CD4-positive, alpha-beta T cell (primary cell): ENCODE measurements around the gene CLEC16A. TPM values are rescaled to one million over a fixed set of nuclear protein-coding genes. Genes with fewer than 3 reads are reported as not detected.
A peak's percentile ranks its signal among the peaks of the same experiment; 100 is the strongest.

Experiments used
- ATAC-seq: fragments of 200-7000 bp; cut with Tn5 transposase; one replicate; pipeline ENCODE4 v1.10.0; 2022; ENCODE audit warnings: mild to moderate bottlenecking; ENCODE audit not compliant: poor library complexity
- CTCF ChIA-PET: fragments of 350-600 bp; sonication (Branson Sonifier 250); formaldehyde crosslinking; loops from one replicate; lab custom pipeline; 2021; ENCODE audit warnings: antibody characterized with exemption, inconsistent platforms; lab: Charles Lee
- POLR2A ChIA-PET: fragments of 350-600 bp; sonication (Branson Sonifier 250); formaldehyde crosslinking; loops from one replicate; lab custom pipeline; 2021; ENCODE audit warnings: antibody characterized with exemption, inconsistent platforms; lab: Charles Lee
- DNase-seq, 14 experiments: peaks; one replicate each; pipeline ENCODE4 v3.0.0-alpha.2; 2013 to 2020; ENCODE audit warnings: mixed read lengths in 2 of 14
- H3K27ac ChIP-seq, 2 donors: one replicate each; pipeline versions ENCODE4 v1.5.1 to v1.7.0; 2013; ENCODE audit warnings: low read length in 2 of 2, low read depth in 1 of 2, mild to moderate bottlenecking in 1 of 2
- H3K27me3 ChIP-seq, 2 experiments: 1 replicate in 1 of 2; 2 replicates in 1 of 2; pipeline versions ENCODE4 v1.6.1 to v1.7.0; 2013; ENCODE audit warnings: low read length in 2 of 2, control low read depth in 1 of 2, mild to moderate bottlenecking in 1 of 2, moderate library complexity in 1 of 2; ENCODE audit not compliant: insufficient read depth in 2 of 2, control insufficient read depth in 1 of 2
- H3K36me3 ChIP-seq: one replicate; pipeline ENCODE4 v1.6.1; 2013; ENCODE audit warnings: low read length, control low read depth; ENCODE audit not compliant: insufficient read depth
- H3K4me1 ChIP-seq: one replicate; pipeline ENCODE4 v1.6.1; 2013; ENCODE audit warnings: low read length, control low read depth; ENCODE audit not compliant: insufficient read depth
- H3K4me3 ChIP-seq: one replicate; pipeline ENCODE4 v1.5.1; 2013; ENCODE audit warnings: mild to moderate bottlenecking, low read length, moderate library complexity
- H3K9me3 ChIP-seq, 2 experiments: 1 replicate in 1 of 2; 2 replicates in 1 of 2; pipeline versions ENCODE4 v1.6.1 to v1.7.0; 2013; ENCODE audit warnings: low read length in 2 of 2, mild to moderate bottlenecking in 2 of 2, control low read depth in 1 of 2, moderate library complexity in 1 of 2; ENCODE audit not compliant: control insufficient read depth in 1 of 2, insufficient read depth in 1 of 2
- H3K27ac Mint-ChIP-seq: one replicate; pipeline ENCODE4 v1.8.0; 2020; ENCODE audit warnings: mixed read lengths
- H3K27me3 Mint-ChIP-seq: one replicate; pipeline ENCODE4 v1.8.0; 2021; ENCODE audit warnings: mixed read lengths
- H3K36me3 Mint-ChIP-seq: one replicate; pipeline ENCODE4 v1.8.0; 2021; ENCODE audit warnings: low read depth, mixed read lengths
- H3K4me1 Mint-ChIP-seq: one replicate; pipeline ENCODE4 v1.8.0; 2021; ENCODE audit warnings: low read depth, mixed read lengths
- H3K4me3 Mint-ChIP-seq: one replicate; pipeline ENCODE4 v1.8.0; 2020; ENCODE audit warnings: mild to moderate bottlenecking, mixed read lengths
- H3K9me3 Mint-ChIP-seq: one replicate; pipeline ENCODE4 v1.8.0; 2020; ENCODE audit warnings: mixed read lengths
- intact Hi-C, 2 experiments: fragments of 100-400 bp; cut with DNase I in 1 of 2; cut with micrococcal nuclease in 1 of 2; formaldehyde crosslinking; loops; one replicate each; pipeline versions ENCODE4 v1.15.1 to v1.9.0; 2023 to 2025; cut with DNase I, micrococcal nuclease
- total RNA-seq, 174 experiments: library from RNA in 2 of 174; stranded (reverse) in 2 of 174; gene quantifications; one replicate each; pipeline ENCODE4 v1.2.3 and lab custom pipeline; 2021 to 2026
- TF ChIP-seq, protein P1 (sequence below): fragments of 200-600 bp; IDR thresholded peaks from one replicate; pipeline ENCODE4 v1.8.0; 2022; ENCODE audit warnings: antibody characterized with exemption, mild to moderate bottlenecking

The CLEC16A gene
- total RNA-seq, 2 experiments from 2014 or later, result 21.7 to 22.7 TPM

DNA sequence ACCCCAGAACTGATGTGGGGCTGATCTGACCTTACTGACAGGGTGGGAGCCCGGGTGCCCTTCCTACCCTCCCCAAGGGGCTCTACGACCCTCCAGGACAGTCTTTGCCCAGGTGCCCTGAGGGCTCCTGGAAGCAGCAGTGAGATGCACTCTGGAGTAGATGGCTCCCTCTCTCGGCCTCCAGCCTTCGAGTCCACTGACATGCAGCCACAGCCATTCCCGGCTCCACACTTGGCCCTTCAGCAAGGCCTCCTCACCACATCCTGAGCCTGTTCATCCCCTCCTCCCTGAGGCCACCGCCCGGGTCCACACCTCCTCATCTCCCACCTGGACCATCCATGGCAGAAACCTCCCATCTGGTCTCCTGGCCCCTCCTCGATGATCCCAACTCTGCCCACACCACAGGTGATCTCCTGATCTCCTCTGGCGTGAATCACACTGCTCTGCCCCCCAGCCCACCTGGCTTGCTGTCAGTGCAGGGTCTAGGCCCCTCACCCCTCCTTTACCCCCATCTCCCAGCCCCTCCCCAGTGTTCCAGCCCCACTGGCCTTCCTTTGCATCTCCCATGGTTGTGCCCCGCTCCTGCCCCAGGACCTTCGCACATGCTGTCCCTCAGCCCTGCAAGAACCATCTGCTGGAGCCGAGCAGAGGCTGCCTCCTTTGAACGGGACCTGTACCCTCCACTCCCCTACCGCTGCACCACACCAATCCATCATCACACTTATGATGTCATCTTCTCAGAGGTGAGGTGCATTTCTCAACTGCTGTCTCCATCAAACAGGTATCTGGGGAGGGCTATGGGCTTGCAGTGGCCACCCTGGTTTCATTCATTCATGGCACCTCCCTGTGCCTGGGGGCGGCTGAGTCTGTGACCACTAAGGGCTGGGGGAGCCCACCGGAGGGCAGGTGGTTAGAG is 267.0 kb downstream of the CLEC16A start:
- peaks cover 5% of the 10 kb centered on the region for H3K9me3 Mint-ChIP-seq
- H3K36me3 ChIP-seq, result no peaks in the 10 kb centered on the region
- no peak for DNase-seq
- H3K4me3 Mint-ChIP-seq, result no peak overlapping the region
- ChIA-PET CTCF (no interaction called here), POLR2A (no interaction called here)
- no peaks in the 10 kb centered on the region for H3K27me3 Mint-ChIP-seq
- H3K4me1 ChIP-seq, result peaks cover 10% of the 10 kb centered on the region
- no peak overlapping the region for H3K27ac Mint-ChIP-seq
- peaks cover 8% of the 10 kb centered on the region for H3K4me1 Mint-ChIP-seq
- peaks cover 13 to 24% of the 10 kb centered on the region in 2 experiments for H3K9me3 ChIP-seq
- ATAC-seq, result no peak
- no peaks in the 10 kb centered on the region for H3K36me3 Mint-ChIP-seq
- TF ChIP-seq, protein P1, sequence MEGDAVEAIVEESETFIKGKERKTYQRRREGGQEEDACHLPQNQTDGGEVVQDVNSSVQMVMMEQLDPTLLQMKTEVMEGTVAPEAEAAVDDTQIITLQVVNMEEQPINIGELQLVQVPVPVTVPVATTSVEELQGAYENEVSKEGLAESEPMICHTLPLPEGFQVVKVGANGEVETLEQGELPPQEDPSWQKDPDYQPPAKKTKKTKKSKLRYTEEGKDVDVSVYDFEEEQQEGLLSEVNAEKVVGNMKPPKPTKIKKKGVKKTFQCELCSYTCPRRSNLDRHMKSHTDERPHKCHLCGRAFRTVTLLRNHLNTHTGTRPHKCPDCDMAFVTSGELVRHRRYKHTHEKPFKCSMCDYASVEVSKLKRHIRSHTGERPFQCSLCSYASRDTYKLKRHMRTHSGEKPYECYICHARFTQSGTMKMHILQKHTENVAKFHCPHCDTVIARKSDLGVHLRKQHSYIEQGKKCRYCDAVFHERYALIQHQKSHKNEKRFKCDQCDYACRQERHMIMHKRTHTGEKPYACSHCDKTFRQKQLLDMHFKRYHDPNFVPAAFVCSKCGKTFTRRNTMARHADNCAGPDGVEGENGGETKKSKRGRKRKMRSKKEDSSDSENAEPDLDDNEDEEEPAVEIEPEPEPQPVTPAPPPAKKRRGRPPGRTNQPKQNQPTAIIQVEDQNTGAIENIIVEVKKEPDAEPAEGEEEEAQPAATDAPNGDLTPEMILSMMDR, result no peak
- H3K4me3 ChIP-seq, result no peak overlapping the region
- H3K27ac ChIP-seq, result no peak overlapping the region
- intact Hi-C loops, result no loop called here
- peaks cover 0 to 2% of the 10 kb centered on the region in 2 experiments for H3K27me3 ChIP-seq

DNA sequence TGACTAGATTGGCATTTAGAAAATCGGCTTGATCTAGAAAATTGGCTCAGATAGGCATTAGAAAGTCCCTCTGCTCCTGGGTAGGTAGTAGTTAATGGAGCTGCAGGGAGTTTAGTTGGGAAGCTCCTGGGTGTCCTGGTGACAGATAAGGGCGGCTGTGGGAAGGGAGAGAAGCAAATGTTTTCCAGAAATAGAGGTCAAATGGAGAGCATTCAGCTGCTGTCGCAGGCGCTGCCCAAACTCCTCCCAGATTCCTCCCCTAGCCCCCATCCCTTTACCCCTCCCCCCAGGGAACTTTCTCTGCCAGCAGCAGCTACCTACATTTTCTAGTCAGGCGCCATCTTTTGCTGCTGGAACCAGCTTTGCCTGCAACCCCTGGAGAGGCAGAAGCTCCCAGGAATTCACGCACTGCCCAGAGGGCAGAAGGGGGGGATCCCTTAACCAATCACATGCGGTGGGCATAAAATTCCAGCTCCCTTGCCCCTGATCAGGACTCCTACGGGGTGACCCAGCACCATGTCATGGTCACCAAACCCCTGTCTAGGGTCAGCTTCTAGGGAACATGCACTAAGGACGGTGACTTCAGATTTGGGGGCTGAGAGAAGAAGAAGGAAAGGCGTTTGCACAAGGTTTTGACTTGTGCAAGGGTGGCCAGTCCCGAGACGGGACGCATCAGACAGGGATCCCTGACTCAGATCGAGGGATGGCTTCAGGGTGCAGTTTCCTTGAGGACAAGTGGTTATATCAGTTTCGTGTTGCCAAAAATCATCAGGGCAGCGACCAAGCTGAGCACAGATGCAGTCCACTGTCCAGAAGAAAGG is 267.8 kb downstream of the CLEC16A start:
- CTCF ChIA-PET, result no interaction called here
- POLR2A ChIA-PET, result no interaction called here
- Histone ChIP-seq H3K36me3 (no peaks in the 10 kb centered on the region), H3K4me3 (no peak overlapping the region), H3K4me1 (peaks cover 1% of the 10 kb centered on the region), H3K27ac (no peak overlapping the region), H3K27me3 (peaks cover 0 to 2% of the 10 kb centered on the region in 2 experiments), H3K9me3 (peaks cover 14 to 27% of the 10 kb centered on the region in 2 experiments)
- Mint-ChIP-seq H3K4me1 (no peaks in the 10 kb centered on the region), H3K27me3 (no peaks in the 10 kb centered on the region), H3K27ac (no peak overlapping the region), H3K4me3 (no peak overlapping the region), H3K36me3 (no peaks in the 10 kb centered on the region), H3K9me3 (peaks cover 5% of the 10 kb centered on the region)
- ATAC-seq (no peak), DNase-seq (peak in 1 of 14 experiments; percentile 35)
- TF ChIP-seq, protein P1, result no peak
- intact Hi-C loops, result no loop called here

DNA sequence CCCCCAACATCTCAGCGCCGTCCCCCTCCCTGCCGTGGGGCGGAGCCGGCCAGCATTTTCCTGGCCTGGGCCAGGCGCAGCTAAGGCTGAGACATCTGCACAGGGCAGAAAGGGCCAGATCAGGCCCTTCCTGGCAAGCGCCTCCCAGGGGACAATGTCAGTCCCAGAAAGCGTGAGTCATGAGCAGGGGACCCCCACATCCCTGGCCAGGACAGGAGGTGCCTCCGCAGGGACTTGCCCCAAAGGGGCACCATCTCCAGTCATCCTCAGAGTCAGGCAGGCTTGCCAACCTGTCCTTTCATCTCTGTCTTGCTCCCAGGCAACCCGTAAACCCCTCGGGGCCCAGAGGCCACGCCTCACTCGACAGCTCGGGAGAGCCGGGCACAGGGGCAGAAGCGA is 268.4 kb downstream of the CLEC16A start:
- ChIA-PET CTCF (no interaction called here), POLR2A (no interaction called here)
- no peaks in the 10 kb centered on the region for H3K36me3 ChIP-seq
- H3K27ac Mint-ChIP-seq, result no peak overlapping the region
- intact Hi-C loops, result no loop called here
- no peak for DNase-seq
- no peak for ATAC-seq
- no peaks in the 10 kb centered on the region for H3K27me3 ChIP-seq
- H3K27me3 Mint-ChIP-seq, result no peaks in the 10 kb centered on the region
- TF ChIP-seq, protein P1, result no peak
- H3K27ac ChIP-seq, result no peak overlapping the region
- no peak overlapping the region for H3K4me3 ChIP-seq
- peaks cover 9 to 21% of the 10 kb centered on the region in 2 experiments for H3K9me3 ChIP-seq
- no peak overlapping the region for H3K4me3 Mint-ChIP-seq
- H3K4me1 Mint-ChIP-seq, result no peaks in the 10 kb centered on the region
- H3K36me3 Mint-ChIP-seq, result no peaks in the 10 kb centered on the region
- no peaks in the 10 kb centered on the region for H3K4me1 ChIP-seq
- peaks cover 5% of the 10 kb centered on the region for H3K9me3 Mint-ChIP-seq
